DND-41 (cell line): Measurements from ENCODE around the gene GTF3C5.
"Not testable (repeated sequence)": the region's sequence is repeated elsewhere in the genome, so short reads cannot be mapped to it uniquely, and the experiment has no call there.

Source experiments
- EZH2 ChIP-seq: IDR thresholded peaks from 3 replicates; pipeline ENCODE4 v1.6.1; 2012; ENCODE audit warnings: borderline replicate concordance, low read depth, mild to moderate bottlenecking, moderate library complexity, low read length, inconsistent platforms; ENCODE audit not compliant: severe bottlenecking
- TF ChIP-seq, protein P1 (sequence below): IDR thresholded peaks from 2 replicates; pipeline ENCODE4 v1.5.1; 2012; ENCODE audit warnings: borderline replicate concordance, low read length, moderate library complexity, mild to moderate bottlenecking; ENCODE audit not compliant: poor library complexity, severe bottlenecking; ENCODE audit errors: extremely low read depth

DNA sequence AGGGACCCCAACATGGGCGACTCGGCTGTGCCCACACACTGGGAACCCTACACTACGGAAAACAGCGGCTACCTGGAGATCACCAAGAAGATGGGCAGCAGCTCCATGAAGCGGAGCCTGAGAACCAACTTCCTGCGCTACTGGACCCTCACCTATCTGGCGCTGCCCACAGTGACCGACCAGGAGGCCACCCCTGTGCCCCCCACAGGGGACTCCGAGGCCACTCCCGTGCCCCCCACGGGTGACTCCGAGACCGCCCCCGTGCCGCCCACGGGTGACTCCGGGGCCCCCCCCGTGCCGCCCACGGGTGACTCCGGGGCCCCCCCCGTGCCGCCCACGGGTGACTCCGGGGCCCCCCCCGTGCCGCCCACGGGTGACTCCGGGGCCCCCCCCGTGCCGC, 40.2 kb downstream of the GTF3C5 start:
- TF ChIP-seq, protein P1, sequence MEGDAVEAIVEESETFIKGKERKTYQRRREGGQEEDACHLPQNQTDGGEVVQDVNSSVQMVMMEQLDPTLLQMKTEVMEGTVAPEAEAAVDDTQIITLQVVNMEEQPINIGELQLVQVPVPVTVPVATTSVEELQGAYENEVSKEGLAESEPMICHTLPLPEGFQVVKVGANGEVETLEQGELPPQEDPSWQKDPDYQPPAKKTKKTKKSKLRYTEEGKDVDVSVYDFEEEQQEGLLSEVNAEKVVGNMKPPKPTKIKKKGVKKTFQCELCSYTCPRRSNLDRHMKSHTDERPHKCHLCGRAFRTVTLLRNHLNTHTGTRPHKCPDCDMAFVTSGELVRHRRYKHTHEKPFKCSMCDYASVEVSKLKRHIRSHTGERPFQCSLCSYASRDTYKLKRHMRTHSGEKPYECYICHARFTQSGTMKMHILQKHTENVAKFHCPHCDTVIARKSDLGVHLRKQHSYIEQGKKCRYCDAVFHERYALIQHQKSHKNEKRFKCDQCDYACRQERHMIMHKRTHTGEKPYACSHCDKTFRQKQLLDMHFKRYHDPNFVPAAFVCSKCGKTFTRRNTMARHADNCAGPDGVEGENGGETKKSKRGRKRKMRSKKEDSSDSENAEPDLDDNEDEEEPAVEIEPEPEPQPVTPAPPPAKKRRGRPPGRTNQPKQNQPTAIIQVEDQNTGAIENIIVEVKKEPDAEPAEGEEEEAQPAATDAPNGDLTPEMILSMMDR, result not testable (repeated sequence)
- not testable (repeated sequence) for TF ChIP-seq EZH2
